Measurements from ENCODE around the gene FNBP1L.
"Not testable (repeated sequence)": the region's sequence is repeated elsewhere in the genome, so short reads cannot be mapped to it uniquely, and the experiment has no call there.

FNBP1L gene

GRCh38 chr1:93471284-93471683 lies 23.4 kb downstream of the FNBP1L start:
- no peak overlapping the region for H3K9ac ChIP-seq (ENCODE audit: low read length)
- H3K4me3 ChIP-seq (ENCODE audit: low read length), result no peak overlapping the region
- no peaks in the 10 kb centered on the region for H3K27me3 ChIP-seq (ENCODE audit: control insufficient read depth, insufficient read depth, low read length)
- no peaks in the 10 kb centered on the region for H3K4me1 ChIP-seq (ENCODE audit: control insufficient read depth, insufficient read depth, low read length)
- H3K9me3 ChIP-seq (ENCODE audit: control insufficient read depth, low read length), result no peaks in the 10 kb centered on the region
- no peaks in the 10 kb centered on the region for H3K36me3 ChIP-seq (ENCODE audit: control insufficient read depth, insufficient read depth, low read length)

GRCh38 chr1:93471911-93472310 lies 24.0 kb downstream of the FNBP1L start:
- Histone ChIP-seq H3K36me3 (ENCODE audit: control insufficient read depth, insufficient read depth, low read length) (no peaks in the 10 kb centered on the region), H3K4me3 (ENCODE audit: low read length) (no peak overlapping the region), H3K27me3 (ENCODE audit: control insufficient read depth, insufficient read depth, low read length) (no peaks in the 10 kb centered on the region), H3K9me3 (ENCODE audit: control insufficient read depth, low read length) (no peaks in the 10 kb centered on the region), H3K4me1 (ENCODE audit: control insufficient read depth, insufficient read depth, low read length) (no peaks in the 10 kb centered on the region), H3K9ac (ENCODE audit: low read length) (no peak overlapping the region)

DNA sequence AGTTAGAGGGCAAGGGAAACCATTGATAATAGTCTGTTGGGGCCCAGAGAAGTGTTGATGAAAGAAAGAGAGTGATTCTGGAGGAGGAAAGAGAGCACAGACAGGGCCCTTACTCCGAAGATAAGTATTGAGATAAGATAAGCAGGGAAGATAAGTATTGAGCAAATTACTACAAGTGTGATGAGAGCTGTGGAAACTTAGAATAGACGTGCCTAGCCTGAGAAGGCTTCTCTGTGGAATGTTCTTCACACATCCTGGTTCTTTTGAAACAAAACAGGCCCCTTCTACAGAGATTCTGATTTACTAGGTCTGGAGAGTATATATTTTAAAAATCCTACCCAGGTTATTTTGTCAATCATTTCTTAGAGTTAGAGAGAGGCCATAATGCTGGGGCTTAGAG lies 26.4 kb downstream of the FNBP1L start:
- Histone ChIP-seq H3K27me3 (ENCODE audit: control insufficient read depth, insufficient read depth, low read length) (no peaks in the 10 kb centered on the region), H3K9ac (ENCODE audit: low read length) (no peak overlapping the region), H3K4me3 (ENCODE audit: low read length) (no peak overlapping the region)

DNA sequence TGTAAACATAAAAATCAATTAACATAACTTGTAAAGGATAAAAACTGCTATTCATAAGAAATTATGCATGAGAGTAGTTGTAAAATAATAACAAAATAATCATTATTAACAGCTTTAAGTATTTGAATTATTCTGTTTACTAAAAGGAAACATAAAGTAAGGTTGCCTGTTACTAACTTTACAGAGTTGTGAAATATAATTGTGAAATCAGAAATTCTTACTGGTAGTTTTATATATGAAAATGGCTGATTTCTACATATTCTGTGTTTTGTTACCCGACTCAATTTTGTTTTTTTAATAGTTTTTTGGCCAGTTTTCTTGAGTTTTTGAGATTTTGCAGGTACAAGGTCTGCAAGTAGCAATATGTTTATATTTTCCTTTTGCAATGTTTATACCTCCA lies 27.8 kb downstream of the FNBP1L start:
- Histone ChIP-seq H3K36me3 (ENCODE audit: control insufficient read depth, insufficient read depth, low read length) (no peaks in the 10 kb centered on the region), H3K9me3 (ENCODE audit: control insufficient read depth, low read length) (no peaks in the 10 kb centered on the region), H3K27me3 (ENCODE audit: control insufficient read depth, insufficient read depth, low read length) (no peaks in the 10 kb centered on the region), H3K4me3 (ENCODE audit: low read length) (no peak overlapping the region), H3K4me1 (ENCODE audit: control insufficient read depth, insufficient read depth, low read length) (no peaks in the 10 kb centered on the region), H3K9ac (ENCODE audit: low read length) (no peak overlapping the region)

More for the DNA sequence above, 26.4 kb downstream of the FNBP1L start:
- no peaks in the 10 kb centered on the region for H3K9me3 ChIP-seq (ENCODE audit: control insufficient read depth, low read length)
- H3K4me1 ChIP-seq (ENCODE audit: control insufficient read depth, insufficient read depth, low read length), result no peaks in the 10 kb centered on the region
- no peaks in the 10 kb centered on the region for H3K36me3 ChIP-seq (ENCODE audit: control insufficient read depth, insufficient read depth, low read length)

DNA sequence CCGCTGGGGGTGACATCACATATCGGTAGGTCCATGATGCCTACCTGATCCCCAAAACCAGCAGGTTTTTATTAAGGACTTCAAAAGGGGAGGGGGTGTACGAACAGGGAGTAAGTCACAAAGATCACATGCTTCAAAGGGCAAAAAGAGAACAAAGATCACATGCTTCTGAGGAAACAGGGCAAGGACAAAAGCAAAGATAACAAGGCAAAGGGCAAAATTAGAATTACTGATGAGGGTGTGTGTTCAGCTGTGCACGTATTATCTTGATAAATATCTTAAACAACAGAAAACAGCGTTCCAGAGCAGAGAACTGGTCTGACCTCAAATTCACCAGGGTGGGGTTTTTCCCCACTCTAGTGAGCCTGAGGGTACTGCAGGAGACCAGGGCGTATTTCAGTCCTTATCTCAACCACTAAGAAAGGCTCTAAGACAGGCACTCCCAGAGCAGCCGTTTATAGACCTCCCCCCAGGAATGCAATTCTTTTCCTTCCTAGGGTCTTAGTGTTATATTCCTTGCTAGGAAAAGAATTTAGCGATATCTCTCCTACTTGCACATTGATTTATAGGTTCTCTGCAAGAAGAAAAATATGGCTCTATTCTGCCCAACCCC lies 31.3 kb downstream of the FNBP1L start:
- H3K9me3 ChIP-seq (ENCODE audit: control insufficient read depth, low read length); H3K36me3 ChIP-seq (ENCODE audit: control insufficient read depth, insufficient read depth, low read length); H3K4me1 ChIP-seq (ENCODE audit: control insufficient read depth, insufficient read depth, low read length); H3K4me3 ChIP-seq (ENCODE audit: low read length); H3K9ac ChIP-seq (ENCODE audit: low read length); H3K27me3 ChIP-seq (ENCODE audit: control insufficient read depth, insufficient read depth, low read length): not testable (repeated sequence)

- H3K27me3 ChIP-seq (ENCODE audit: control insufficient read depth, insufficient read depth, low read length); H3K9me3 ChIP-seq (ENCODE audit: control insufficient read depth, low read length); H3K4me1 ChIP-seq (ENCODE audit: control insufficient read depth, insufficient read depth, low read length); H3K4me3 ChIP-seq (ENCODE audit: low read length); H3K36me3 ChIP-seq (ENCODE audit: control insufficient read depth, insufficient read depth, low read length); H3K9ac ChIP-seq (ENCODE audit: low read length): not testable (repeated sequence)
These were observed 34.0 kb downstream of the FNBP1L start for GRCh38 chr1:93481899-93482298.

- Histone ChIP-seq H3K27me3 (ENCODE audit: control insufficient read depth, insufficient read depth, low read length) (no peaks in the 10 kb centered on the region), H3K9me3 (ENCODE audit: control insufficient read depth, low read length) (no peaks in the 10 kb centered on the region), H3K4me1 (ENCODE audit: control insufficient read depth, insufficient read depth, low read length) (no peaks in the 10 kb centered on the region), H3K4me3 (ENCODE audit: low read length) (no peak overlapping the region), H3K9ac (ENCODE audit: low read length) (no peak overlapping the region), H3K36me3 (ENCODE audit: control insufficient read depth, insufficient read depth, low read length) (no peaks in the 10 kb centered on the region)
These were observed 35.3 kb downstream of the FNBP1L start for GRCh38 chr1:93483200-93483599.

- no peaks in the 10 kb centered on the region for H3K36me3 ChIP-seq (ENCODE audit: control insufficient read depth, insufficient read depth, low read length)
- H3K4me3 ChIP-seq (ENCODE audit: low read length), result no peak overlapping the region
- H3K9ac ChIP-seq (ENCODE audit: low read length), result no peak overlapping the region
- H3K4me1 ChIP-seq (ENCODE audit: control insufficient read depth, insufficient read depth, low read length), result no peaks in the 10 kb centered on the region
- H3K27me3 ChIP-seq (ENCODE audit: control insufficient read depth, insufficient read depth, low read length), result no peaks in the 10 kb centered on the region
- no peaks in the 10 kb centered on the region for H3K9me3 ChIP-seq (ENCODE audit: control insufficient read depth, low read length)
These were observed 35.7 kb downstream of the FNBP1L start for GRCh38 chr1:93483606-93484005.

DNA sequence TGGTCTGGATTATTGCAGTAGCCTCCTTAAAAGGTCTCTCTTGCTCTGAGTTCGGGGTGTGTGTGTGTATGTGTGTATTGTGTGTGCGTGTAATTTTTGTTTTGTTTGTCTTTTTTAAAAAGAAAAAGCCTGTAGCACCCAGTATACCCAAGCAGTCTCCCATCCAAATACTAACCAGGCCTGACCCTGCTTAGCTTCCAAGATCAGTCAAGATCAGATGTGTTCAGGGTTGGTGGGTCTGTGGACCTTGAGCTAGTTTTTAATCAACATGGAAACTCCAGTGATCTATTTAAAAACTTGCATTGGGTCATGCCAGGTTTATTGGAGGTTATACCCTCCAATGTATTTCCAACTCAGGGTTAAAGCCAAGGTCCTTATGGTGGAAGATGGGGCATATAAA lies 40.3 kb downstream of the FNBP1L start:
- no peaks in the 10 kb centered on the region for H3K4me1 ChIP-seq (ENCODE audit: control insufficient read depth, insufficient read depth, low read length)

GRCh38 chr1:93489756-93490155 lies 41.8 kb downstream of the FNBP1L start:
- Histone ChIP-seq H3K4me1 (ENCODE audit: control insufficient read depth, insufficient read depth, low read length) (no peaks in the 10 kb centered on the region), H3K36me3 (ENCODE audit: control insufficient read depth, insufficient read depth, low read length) (no peaks in the 10 kb centered on the region), H3K27me3 (ENCODE audit: control insufficient read depth, insufficient read depth, low read length) (no peaks in the 10 kb centered on the region), H3K4me3 (ENCODE audit: low read length) (no peak overlapping the region), H3K9me3 (ENCODE audit: control insufficient read depth, low read length) (no peaks in the 10 kb centered on the region), H3K9ac (ENCODE audit: low read length) (no peak overlapping the region)

More for the DNA sequence above, 40.3 kb downstream of the FNBP1L start:
- no peaks in the 10 kb centered on the region for H3K36me3 ChIP-seq (ENCODE audit: control insufficient read depth, insufficient read depth, low read length)
- no peak overlapping the region for H3K4me3 ChIP-seq (ENCODE audit: low read length)
- no peak overlapping the region for H3K9ac ChIP-seq (ENCODE audit: low read length)
- H3K9me3 ChIP-seq (ENCODE audit: control insufficient read depth, low read length), result no peaks in the 10 kb centered on the region
- H3K27me3 ChIP-seq (ENCODE audit: control insufficient read depth, insufficient read depth, low read length), result no peaks in the 10 kb centered on the region

GRCh38 chr1:93490357-93490756 lies 42.4 kb downstream of the FNBP1L start:
- no peaks in the 10 kb centered on the region for H3K36me3 ChIP-seq (ENCODE audit: control insufficient read depth, insufficient read depth, low read length)
- no peak overlapping the region for H3K9ac ChIP-seq (ENCODE audit: low read length)
- no peak overlapping the region for H3K4me3 ChIP-seq (ENCODE audit: low read length)
- no peaks in the 10 kb centered on the region for H3K27me3 ChIP-seq (ENCODE audit: control insufficient read depth, insufficient read depth, low read length)
- H3K9me3 ChIP-seq (ENCODE audit: control insufficient read depth, low read length), result no peaks in the 10 kb centered on the region
- H3K4me1 ChIP-seq (ENCODE audit: control insufficient read depth, insufficient read depth, low read length), result no peaks in the 10 kb centered on the region

- H3K9ac ChIP-seq (ENCODE audit: low read length), result no peak overlapping the region
- no peaks in the 10 kb centered on the region for H3K27me3 ChIP-seq (ENCODE audit: control insufficient read depth, insufficient read depth, low read length)
- H3K4me3 ChIP-seq (ENCODE audit: low read length), result no peak overlapping the region
- no peaks in the 10 kb centered on the region for H3K36me3 ChIP-seq (ENCODE audit: control insufficient read depth, insufficient read depth, low read length)
- H3K9me3 ChIP-seq (ENCODE audit: control insufficient read depth, low read length), result no peaks in the 10 kb centered on the region
- no peaks in the 10 kb centered on the region for H3K4me1 ChIP-seq (ENCODE audit: control insufficient read depth, insufficient read depth, low read length)
These were observed 48.0 kb downstream of the FNBP1L start for GRCh38 chr1:93495911-93496310.

GRCh38 chr1:93496520-93496919 lies 48.6 kb downstream of the FNBP1L start:
- Histone ChIP-seq H3K9me3 (ENCODE audit: control insufficient read depth, low read length) (no peaks in the 10 kb centered on the region), H3K4me3 (ENCODE audit: low read length) (no peak overlapping the region), H3K4me1 (ENCODE audit: control insufficient read depth, insufficient read depth, low read length) (no peaks in the 10 kb centered on the region), H3K27me3 (ENCODE audit: control insufficient read depth, insufficient read depth, low read length) (no peaks in the 10 kb centered on the region), H3K9ac (ENCODE audit: low read length) (no peak overlapping the region), H3K36me3 (ENCODE audit: control insufficient read depth, insufficient read depth, low read length) (no peaks in the 10 kb centered on the region)
